GDM1 (cell line): ENCODE data around the gene GRM7.
A peak's percentile ranks its signal among the peaks of the same experiment; 100 is the strongest.

ENCODE experiments used
- DNase-seq: peaks from one replicate; lab custom pipeline; 2025; lab: John Stamatoyannopoulos, UW

The GRM7 gene

DNA sequence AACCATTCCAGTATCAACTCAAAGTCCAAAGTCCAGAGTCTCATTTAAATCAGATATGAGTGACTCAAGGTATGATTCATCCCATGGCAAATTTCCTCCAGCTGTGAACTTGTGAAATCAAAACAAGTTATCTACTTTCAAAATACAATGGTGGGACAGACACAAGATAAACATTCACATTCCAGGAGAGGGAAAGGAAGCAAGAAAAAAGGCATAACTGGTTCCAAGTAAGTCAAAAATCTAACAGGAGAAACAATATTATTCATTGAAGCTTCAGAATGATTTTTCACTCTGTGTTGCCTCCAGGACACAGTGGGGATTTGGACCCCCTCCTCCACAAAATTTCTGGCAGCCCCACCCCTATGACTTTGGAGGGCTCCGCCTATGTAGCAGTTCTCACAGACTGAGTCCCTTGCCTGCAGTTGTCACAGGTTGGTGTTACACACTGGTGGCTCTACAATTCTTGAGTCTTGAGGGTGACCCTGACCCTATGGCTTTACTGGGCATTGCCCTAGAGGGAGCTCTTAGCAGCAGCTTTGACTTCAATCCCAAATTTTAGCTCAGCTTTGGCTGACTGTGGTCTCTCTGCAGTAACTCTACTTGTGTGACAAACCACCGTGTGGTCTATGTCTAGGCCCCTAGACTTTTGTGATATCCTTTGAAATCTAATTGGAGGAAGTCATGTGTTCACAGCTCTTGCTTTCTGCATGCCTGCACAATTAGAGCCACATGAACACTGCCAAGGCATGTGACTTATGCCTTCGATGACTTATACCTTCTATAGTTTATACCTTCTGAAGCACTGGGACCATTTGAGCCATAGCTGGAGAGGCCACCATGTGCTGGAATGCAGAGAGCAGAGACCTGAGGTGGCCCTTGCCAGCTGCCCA is 644.2 kb downstream of the GRM7 start:
- no peak for DNase-seq

DNA sequence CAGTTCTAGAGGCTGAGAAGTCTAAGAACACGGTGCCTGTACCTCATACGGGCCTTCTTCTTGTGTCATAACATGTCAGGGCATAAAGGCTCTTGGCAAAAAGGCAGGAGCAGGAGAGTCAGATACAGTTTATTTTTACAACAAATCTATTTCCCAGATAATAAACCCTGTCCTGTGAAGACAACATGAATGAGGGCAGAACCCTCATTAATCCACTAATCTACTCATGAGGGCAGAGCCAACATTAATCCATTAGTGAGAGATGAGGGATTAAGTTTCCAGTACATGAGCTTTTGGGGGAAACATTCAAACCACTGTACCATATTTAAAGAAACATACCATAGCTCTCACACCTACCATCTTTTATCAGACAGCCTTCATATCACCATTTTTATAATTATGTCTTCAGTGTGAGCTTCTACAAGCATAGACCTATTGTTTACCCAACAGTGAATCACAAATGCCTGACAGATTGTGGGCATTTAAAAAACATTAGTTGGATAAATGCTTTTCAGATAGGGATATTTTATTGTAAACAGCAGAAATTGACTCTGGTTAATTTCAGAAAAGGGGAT is 645.8 kb downstream of the GRM7 start:
- no peak for DNase-seq

DNA sequence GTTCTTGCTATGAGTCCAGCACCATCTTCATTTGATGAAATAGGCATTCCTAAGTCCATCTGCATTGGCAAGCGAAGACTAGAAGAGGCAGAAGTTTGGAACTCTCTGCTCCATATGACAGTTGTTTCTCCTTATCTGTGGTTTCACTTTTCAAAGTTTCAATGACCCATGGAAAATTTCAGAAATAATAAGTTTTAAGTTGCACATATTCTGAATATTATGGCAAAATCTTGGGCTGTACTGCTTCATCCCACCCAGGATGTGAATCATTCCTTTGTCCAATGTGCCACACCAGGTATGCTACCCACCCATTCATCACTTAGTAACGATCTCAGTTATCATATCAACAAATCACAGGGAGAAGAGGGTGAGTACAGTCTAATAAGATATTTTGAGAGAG is 647.9 kb downstream of the GRM7 start:
- no peak for DNase-seq

DNA sequence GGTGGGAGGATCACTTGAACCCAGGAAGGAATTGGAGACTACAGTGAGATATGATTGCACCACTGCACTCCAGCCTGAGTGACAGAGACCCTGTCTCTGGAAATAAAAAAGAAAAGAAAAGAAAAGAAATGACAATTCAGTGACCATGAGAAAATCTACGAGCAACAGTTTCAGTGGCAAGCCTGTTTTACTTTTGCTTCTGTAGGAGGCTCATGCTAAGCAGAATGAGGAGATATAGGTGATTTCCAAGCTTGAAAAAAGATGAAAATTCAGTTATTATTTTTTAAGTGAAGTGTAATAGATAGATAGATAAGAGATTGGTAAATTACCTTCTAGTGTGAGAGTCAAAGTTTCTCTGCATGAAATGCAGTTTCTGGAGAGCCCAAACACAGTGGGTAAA is 651.1 kb downstream of the GRM7 start:
- DNase-seq: no peak

DNA sequence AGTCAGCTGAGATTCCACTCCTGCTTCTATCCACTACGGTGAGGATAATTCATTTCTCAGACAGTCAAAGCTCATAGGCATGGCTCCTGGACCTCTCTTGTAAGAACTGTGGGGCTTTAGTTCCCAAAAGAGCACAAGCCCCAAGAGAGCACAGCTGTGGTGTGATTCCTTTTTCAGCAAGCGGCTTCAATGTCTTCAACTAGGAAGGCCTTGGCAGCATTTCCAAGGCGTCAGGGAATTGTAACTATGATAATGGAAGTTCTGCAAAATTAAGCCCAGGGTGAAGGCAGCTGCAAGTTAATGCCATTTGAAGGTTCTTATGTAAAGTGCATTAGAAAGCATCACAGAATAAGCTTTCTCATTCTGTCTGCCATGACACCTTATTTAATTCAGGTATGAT is 657.1 kb downstream of the GRM7 start:
- DNase-seq: no peak

DNA sequence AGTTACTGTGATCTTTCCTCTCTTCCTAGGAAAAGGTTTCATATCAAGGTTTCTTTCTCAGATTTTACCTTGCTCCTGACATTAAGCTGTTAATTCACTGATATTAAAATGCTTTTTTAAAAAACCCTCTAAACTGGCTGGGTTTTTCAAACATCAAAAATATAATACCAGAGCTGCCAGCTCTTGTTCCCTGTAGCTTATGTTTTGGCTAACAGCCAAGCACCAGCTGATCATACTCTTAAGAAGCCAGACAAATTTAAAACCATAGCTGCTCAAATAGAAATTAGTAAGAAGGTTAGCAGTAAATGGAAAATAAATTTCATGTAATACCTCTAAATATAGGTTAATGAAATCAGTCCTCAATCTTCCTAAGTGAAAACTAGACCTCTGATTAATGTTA is 657.5 kb downstream of the GRM7 start:
- no peak for DNase-seq

DNA sequence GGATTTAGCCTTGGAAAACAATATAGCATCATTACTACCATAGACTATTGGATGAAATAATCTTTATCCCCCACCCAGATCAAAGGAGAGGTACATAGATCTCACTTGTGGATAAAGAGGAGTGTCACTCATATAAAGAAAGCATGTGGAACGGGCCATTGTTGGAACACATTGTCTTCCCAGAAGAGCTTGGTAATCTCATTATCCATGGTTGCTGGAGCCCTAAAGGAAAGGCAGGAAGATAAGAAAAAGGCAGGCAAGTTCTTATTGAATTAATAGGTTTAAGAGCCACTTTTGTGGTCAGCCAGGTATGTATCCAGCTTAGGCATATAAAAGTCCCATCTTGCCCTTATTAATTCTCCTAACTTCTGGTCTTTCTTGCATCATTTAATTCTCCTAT is 659.1 kb downstream of the GRM7 start:
- no peak for DNase-seq

DNA sequence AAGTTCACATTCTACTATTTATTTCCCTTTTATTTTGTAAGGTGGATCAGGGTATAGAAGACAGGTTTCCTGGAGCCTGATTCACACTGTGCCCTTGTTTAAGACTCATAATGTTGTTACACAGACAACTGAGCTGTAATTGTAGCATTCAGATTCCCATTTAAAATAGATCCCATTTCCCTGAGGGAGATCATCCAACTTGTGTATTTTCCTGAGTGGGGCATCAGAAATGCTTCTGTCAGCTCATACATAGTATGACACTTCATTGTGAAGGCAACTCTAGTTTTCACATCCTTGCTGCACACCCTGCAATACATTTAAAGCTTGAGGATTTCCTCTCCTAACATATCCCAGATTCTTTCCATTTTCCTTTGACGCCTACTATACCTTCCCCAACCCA is 659.7 kb downstream of the GRM7 start:
- no peak for DNase-seq

DNA sequence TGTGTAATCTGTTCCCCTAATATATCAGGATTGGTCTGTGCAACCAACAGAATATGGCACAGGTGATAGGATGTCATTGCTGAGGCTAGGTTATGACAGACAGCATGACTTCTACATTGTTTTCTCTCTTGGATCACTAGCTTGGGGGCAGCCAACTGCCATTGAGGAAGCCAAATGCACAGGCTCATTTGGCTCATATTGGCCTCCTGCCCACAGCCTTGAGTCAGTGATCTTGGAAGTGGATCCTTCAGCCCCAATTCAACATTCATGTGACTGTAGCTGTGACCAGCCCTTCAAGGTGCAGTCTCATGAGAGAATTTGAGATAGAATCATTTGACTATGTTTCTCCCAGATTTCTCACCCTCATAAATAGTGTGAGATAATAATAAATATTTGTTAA is 675.6 kb downstream of the GRM7 start:
- DNase-seq: no peak

DNA sequence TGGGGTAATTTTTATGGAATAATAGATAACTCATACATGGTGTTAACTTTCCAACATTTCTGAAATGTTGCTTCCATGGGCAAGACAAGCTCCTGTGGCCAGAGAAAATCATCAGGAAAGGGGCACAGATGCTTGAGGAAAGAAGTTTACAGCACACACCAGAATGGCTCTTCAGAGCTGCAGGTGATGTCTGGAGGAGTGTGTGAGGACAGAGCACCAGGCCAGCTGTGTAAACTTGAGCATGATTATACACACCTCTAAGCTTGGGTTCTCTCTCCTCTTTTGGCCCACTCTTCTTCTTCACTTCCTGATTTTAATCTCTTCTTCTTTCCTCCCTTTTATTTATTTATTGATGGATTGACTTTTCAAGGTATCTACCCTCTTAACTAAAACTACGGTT is 676.0 kb downstream of the GRM7 start:
- no peak for DNase-seq

DNA sequence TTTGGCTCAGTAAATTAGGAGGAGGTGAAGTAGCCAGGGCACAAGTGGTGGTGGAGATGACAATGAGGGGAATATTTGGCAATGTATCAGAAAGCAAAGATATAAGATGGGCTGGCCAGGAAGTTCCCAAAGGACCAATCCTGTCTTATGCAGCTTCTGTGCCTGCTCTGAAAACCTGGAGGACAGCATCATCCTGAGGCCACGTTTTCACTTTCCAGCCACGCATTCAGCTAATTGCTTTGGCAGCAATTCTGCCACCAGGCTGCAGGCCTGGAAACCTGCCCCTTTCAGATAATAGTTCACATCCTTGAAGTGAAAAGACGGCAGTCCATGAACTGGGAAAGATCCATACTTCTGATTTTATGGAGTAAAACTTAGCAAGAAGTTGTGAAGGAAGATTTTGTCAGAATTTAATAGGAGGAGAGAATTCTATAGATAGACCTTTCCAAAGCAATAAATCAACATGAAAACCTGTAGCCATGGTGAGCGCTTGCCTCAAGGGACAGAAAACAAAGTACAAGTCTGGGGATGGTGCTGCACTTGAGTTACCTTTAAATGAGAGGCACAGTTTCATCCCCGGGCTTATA is 682.5 kb downstream of the GRM7 start:
- no peak for DNase-seq

DNA sequence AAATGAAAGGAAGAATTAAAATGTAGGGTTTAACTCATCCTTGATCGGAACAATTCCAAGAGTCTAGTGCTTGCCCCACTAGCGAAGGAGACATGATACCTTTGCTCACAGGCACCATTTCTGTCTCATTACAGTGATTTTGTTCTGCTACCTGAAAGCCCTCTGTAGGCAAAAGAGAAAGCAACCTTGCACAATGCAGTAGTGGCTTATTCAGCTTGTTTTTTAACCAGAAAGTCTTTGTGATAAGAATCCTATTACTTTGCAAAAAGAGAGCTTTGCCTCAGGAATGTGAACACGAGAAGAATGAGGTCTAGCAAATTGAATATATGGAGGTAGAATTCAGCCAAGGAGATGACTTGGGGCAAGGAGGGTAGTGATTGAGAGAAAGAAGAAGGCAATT is 684.4 kb downstream of the GRM7 start:
- DNase-seq: no peak

DNA sequence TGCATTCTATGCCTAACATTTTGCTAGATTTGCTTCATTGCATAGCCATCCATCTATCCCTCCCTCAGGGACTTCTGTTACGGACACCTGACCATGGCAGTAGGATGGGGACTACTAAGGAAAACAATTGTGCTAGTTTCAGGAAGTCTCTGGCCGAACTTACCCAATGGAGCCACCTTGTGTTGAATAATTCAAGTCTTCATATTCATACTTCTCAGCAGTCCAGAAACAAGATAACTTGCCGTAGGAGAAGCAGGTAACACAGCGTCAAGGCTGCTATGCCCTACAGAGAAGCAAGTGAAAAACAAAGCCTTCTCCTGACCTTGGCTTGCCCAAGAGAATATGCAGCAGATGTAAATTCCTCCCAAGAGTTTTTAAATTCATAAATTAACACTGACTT is 685.3 kb downstream of the GRM7 start:
- peak; percentile 9 for DNase-seq

DNA sequence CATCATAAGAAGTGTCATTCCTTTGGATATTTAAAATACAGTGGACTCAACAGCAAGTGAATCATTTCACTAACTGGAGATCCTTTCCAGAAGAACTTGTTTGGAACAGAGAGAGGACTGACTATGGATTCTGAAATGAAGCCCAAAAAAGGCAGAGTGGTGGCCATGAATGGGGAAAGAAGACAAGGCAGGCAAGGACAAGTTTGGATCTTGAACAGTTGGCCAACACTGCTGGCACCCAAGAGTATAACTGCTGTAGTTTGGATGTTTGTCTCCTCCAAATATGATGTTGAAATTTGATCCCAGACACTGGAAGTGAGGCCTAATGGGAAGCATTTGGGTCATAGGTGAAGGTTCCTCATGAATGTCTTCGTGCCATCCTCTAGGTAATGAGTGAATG is 686.9 kb downstream of the GRM7 start:
- no peak for DNase-seq

DNA sequence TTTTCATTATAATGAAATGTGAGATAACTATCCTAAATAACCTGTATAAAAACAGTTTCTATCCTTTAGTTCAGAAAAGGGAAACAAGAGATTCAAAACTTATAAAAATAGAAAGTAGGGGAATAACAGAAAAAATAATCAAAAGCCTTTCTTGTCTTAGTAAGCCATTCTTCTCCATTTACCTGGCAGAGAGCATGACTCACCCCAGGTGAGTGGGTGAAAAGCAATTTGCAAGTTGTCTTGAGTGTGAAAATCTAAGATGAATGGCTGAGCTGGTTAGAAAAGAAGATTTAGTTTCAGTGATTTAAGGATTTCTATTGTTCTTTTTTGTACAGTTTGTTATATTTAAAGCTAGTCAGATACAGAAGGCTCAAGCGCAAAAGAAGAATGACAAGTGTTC is 702.0 kb downstream of the GRM7 start:
- no peak for DNase-seq

DNA sequence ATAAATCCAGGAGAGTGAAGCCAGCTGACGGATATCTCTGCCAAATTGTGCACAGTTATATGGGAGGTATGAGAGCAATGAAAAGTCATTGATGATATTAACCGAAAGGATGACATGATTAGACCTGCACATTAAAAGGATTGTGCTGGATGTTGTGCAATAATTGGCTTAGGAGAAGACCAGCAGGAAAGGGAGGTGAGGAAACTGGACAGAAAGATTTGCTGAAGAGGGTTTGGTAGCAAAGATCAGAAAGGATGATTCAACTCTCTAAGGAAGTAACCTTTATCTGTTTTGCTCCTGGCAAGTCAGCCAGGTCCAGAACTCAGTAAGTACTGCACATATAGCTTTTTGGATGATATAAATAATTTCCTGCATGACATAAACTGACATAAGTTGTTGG is 704.7 kb downstream of the GRM7 start:
- no peak for DNase-seq

DNA sequence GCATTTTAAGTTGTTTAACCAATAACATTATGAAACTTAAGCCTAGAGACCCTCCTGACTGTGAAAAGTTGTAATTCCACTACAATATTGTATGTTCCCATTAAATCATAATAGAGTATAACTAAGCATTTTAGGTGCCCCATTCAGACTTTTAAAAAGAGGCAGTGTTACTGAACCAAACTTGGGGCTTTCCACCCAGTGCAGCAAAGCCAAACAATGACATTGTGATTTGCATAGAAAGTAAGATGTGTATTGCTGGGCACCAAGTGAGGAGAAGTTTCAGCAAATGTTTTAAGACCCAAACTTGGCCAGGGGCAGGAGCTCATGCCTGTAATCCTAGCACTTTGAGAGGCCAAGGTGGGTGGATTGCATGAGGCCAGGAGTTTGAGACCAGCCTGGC is 706.2 kb downstream of the GRM7 start:
- DNase-seq: no peak

DNA sequence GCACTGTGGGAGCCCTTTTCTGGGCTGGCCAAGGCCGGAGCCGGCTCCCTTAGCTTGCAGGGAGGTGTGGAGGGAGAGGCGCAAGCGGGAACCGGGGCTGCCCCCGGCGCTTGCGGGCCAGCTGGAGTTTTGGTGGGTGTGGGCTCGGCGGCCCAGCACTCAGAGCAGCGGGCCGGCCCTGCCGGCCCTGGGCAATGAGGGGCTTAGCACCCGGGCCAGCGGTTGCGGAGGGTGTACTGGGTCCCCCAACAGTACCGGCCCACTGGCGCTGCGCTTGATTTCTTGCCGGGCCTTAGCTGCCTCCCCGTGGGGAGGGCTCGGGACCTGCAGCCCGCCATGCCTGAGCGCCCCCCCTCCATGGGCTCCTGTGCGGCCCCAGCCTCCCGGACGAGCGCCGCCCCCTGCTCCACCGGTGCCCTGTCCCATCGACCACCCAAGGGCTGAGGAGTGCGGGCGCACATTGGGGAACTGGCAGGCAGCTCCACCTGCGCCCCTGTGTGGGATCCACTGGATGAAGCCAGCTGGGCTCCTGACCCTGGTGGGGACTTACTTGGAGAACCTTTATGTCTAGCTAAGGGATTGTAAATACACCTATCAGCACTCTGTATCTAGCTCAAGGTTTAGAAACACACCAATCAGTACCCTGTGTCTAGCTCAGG is 707.7 kb downstream of the GRM7 start:
- DNase-seq: no peak

DNA sequence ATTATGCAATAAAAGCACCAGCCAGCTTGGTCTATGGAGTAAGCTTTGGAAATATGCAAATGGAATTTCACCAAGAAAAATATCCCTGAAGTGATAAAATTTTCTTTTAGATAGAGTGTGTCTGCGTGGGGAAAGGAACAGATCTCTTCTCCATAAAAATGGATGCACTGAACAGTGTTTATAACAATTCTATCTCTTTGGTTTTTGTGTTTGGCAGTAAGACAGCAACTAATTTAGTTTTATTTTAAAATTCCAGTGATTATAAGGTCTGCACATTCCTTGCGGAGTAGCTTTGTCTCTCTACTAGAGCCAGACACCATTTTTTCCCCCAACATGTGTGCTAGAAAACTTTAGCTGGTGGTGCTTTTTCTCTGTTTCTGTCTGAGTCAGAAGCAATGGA is 712.4 kb downstream of the GRM7 start:
- no peak for DNase-seq

DNA sequence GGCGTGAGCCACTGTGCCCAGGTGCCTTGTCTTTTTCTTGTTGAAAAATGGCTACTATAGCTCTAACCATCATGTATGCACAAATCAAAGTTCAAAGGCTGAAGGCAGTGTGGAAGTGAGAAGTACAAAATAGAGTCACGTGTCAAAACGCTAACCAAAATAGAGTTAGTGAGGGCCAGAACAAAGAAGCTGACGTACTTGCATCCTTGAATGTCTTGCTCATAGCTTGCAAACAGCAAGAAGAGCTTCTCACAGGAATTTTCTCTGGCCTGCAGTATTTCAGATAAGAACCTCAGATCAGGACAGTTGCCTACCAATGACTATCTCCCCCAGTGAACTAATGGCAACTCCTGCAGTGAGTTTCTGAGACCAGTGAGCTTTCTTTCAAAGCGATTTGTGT is 713.5 kb downstream of the GRM7 start:
- DNase-seq: no peak

DNA sequence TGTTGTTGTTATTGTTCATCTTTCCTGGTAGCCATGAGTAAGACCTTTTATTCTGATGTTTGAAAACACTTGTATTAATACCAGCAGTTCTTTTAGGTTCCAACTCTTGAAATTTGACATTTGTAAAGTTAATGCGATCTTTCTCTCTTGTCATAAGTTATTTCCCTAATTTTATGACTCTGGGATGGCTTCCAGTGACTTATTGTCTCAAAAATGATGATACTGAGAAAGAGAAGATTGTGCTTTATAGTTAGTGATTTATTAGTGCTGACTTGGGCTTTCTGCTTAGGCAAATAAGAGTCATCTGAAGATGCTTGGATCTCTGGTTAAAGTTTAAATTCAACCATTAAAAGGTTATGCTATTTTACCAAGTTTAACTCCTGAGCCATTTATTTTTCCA is 715.2 kb downstream of the GRM7 start:
- DNase-seq: no peak

DNA sequence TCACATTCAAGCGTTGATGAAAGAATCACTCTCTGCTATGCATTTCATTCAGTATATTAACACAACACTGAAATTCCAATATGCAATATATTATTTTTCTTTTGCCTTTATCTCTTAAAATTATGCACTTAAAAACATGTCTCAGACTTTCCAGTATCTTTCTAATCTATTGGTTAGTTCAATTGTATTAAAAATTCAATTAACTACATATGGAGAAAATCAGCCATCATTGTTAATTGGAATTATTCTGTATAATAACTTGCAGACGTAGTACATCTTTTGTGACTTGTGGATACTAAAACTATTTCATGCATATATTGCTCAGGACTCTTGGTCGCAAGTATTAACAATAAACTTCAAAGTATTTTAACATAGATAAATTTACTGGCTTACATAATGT is 715.6 kb downstream of the GRM7 start:
- no peak for DNase-seq

DNA sequence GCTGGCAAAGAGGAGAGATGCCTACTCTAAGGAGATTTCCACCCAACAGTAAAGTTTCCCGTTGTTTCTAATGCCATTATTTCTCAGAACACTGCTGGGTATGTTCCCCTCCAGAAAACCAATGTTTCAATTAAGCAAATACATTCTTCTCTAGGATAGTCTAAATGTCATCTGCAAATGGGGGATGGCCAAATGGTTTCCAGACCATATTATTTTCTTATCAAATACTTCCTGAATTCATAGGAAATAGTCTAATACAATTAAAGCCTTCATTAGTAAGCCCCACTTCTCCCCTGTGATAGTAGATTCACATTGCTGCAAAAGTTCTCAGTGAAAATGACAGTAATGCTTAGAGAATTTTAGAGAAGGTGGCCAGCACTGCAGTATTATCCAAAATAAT is 716.6 kb downstream of the GRM7 start:
- no peak for DNase-seq
